NOMO-1 treated with DMSO at 0.1 percent for 48 hours (cell line): ENCODE results near the gene EML6.
A peak's percentile ranks its signal among the peaks of the same experiment; 100 is the strongest.

Source experiments
- DNase-seq: peaks from one replicate; lab custom pipeline; 2025; ENCODE audit not compliant: unreplicated experiment; lab: John Stamatoyannopoulos, UW

EML6 gene

DNA sequence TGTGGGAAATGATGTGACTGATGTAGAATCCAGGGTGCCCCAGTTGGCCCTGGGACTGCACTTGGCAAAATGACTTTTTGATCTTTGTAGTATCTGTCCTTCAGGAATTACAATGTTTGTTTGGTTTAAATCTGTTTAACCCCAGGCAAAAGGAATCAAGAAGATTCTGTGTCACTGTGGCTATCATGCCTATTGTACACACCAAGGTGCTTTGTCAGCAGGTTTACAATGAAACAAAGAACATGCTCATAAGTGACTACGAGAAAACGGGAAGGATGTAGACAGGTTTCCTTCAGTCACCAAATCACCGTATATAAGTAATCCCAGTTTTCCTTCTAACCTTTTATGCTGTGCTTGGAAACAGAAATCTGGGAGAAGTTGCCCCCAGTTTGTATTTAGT lies 217.3 kb downstream of the EML6 start:
- no peak for DNase-seq

DNA sequence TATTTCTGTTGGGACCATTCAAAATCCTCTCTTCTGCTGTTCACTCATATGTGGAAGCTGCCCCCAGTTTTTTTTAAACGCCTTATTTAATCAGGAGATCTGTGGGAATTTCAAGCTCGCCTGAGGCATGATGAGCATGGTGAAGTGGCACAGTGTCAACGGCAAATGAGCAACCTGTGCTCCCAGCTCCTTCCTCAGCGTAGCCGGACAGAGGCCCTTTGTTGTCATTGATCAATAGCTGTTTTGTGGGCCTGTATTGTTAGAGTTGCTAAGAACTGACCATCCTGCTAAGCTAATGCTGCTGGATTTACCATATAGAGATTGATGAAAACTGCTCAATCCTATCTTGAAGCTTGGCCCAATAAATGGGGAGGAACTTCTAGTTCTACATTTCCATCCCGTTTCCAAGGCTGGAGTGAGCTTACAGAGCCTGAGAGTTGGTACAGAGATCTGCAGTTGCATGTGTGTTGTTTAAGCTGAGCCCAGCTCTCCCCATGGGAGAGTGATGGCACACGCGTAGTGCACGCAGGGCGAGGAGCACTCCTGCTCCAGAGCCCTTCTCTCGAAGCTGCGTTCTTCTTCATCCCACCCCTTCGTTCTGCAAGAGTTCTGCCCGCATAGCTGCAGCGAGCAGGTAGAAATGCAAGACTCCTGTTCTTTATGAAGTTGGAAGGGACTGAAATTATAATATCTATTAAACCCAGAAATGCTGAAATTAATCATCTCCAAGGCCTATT lies 218.0 kb downstream of the EML6 start:
- no peak for DNase-seq

DNA sequence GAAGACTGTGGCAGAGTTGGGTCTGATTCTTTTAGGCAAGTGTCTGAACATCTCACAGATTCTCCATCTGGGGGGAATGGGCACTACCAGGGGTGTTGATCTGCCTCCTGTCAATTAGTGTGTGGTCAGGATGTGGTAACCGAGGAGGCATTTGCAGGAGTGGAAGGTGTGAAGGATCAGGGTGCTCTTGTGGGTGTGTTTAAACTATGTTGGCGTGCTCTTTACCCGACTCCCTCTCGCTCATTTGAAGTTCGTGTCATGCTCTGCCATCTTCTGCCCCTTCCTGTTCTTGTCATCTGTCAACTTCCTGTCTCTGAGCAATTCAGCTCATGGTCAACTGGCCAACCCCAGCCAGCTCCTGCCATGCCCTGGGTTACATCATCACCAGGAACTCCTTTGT lies 218.9 kb downstream of the EML6 start:
- no peak for DNase-seq

DNA sequence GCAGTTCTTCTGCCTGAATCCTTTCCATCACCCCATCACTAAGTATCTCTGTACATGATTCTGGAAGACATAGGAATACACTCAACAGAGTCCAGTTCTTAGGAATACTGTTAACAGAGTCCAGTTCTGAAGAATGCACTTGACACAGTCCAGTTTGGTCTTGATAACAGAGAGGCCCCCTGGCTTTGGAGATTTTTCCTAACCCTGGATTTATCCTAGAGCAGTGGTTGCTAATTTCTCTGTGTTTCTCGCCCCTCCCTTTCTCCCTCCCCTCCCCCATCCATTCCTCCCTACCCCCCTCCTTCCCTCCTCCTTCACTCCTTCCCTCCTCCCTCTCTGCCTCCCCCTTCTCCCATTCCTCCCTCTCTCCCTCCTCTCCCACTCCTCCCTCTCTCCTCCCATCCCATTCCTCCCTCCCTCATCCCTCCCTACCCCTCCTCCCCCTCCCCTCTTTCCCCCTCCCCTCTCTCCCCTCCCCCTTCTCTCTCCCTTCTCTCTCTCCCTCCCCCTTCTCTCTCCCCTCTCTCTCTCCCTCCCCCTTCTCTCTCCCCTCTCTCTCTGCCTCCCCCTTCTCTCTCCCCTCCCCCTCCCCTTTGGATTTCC lies 221.4 kb downstream of the EML6 start:
- DNase-seq: no peak

DNA sequence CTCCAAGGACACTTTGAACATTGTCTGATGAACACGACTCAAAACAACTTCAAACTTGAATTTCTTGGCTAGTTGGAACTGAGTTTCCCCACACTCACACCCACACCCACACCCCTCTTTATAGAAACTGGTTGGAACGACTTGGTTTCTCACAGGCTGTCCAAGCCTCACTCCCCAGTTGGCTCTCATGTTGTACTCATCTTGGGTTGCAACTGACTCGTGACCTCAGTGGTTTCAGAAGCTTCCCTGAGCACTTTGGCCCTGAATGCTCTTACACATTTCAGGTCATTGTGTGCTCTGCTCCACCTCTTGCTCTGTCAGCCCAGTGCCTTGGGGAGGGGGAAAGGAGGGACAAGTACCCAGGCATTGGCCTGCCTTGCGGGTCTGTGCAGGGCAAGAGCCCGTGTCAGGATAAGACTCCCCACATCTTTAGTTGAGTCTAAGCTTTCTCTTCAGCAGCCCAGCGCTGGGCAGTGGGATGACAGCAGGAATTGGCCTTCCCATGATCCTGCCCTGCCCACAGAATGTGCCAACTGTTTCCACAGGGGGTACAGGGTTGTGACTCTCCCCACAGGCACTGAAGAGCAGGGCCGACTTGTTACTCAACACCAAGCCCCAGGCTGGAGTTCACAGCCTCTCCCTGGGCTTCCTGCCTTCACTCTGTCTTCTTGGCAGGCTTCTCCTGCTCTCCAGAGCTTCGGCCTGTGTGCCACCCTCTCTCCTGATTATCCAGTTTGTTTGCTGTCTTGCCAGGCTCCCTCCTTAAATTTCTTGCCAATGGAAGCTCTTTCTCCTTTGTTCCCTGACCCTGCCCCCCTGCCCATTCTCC lies 222.1 kb downstream of the EML6 start:
- no peak for DNase-seq

DNA sequence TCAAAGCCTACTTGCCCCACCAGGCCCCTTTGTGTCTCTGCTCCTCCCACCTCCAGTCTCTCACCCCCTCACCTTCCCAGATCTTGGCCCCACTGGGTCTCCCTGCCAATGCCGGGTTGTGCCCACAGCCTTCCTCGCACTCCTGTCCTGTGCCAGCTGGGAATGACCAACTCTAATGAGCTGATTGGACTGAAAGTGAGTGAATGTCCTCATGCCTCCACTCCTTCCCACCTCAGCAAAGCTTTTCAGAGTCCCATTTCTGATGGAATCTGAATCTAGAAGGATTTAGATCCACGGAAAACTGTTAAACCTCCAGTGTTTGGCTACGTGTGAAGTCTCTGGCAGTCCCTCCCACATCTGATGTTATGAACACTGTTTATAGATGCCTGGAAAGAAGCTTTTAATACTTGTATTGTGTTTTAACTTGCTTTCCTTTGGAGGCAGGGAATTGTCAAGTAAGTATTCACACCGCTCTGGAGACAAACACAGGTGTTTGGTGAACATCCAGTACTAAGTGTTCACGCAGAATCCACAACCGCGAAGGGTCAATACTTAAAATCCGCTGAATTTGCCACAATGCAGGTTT lies 222.9 kb downstream of the EML6 start:
- DNase-seq: no peak

DNA sequence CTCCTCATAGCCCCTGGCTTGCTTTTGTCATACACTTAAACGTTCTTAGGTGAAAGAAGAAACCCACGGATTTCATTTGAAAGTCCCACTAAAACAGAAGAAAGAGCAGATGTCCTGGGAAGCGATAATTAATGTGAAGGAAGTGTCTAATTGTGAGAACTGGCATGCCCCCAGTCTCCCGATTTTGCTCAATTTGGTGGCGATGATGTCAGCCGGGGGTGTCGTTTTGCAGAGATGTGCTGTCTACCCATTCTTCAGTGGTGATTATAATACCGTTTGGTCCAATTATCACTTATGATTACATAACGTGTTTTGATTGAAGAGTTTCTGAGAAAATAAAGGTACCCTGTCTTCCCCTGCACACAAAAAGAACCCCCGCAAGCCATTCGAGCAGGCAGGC lies 223.7 kb downstream of the EML6 start:
- DNase-seq: no peak

DNA sequence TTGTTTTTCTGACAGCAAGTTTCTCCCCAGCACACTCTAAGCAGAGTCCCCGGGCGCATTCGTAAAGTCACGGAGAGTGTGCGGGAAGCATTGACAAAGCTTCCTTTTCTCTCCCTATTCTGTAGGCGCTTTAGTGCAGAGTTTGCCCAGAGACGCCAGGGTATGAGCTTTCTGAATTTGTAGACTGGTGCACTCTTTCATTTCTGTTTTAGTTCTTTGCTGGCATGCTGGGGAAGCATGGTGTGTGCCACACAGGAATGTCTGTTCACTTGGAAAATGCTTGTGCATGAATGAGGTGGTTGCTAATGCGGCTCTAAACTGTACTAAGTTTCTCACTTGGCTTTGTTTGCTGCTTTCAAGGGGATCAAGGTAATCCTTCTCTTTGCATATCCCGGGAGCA lies 224.2 kb downstream of the EML6 start:
- no peak for DNase-seq

DNA sequence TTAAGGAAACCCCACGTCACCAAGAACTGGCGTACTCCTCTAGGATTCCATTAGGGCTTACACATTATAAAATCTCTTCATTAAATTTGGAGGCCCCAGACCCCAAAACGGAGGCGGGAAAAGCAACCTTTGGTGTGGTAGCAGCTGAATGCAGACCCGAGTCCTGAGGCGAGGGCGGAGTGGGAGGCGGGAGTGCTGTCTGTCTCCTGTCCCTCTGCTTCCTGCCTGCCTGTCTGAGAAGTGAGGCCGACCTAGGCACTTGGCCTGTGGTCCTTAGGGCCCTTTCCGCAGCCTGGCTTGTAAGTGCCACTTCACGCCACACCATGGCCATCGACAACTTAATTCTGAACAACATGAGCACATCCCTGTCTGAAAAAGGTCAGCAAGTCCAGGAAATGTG lies 224.7 kb downstream of the EML6 start:
- no peak for DNase-seq

DNA sequence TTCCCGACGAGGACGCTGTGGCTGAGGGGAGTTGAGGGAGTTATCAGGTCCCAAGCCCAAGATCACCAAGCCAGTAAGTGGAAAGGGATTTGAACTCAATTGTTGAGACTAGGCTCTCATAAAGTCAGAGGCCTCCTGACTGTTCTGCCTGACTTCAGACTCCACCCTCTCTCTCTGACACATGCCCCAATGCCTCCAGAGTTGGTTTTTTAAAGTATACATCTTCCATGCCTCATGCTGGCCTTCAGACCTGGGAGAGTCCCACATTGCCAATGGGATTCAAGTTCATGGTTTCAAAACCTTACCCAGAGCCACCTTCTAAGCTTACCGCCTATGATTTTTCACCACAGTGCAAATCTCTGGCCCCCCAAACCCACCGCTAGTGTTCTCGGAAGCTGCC lies 226.0 kb downstream of the EML6 start:
- DNase-seq: no peak

DNA sequence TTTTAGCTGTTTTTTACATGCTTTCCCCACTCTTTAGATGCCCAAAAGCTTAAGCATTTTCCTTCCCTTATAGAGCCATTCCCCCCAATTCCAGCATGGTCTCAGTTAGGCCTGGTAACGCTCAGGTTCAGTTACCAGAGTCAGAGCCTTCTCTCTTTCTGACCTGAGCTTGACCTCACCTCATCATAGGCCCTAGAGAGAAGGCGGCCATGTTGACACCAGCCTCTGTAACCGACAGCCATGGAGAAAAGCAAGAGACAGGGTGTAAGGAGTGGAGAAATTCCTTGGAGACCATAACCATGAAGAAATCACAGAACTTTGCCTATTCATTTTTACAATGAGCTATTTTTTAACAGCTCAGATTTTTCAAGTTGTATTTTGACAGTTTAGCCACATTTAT lies 227.3 kb downstream of the EML6 start:
- no peak for DNase-seq

DNA sequence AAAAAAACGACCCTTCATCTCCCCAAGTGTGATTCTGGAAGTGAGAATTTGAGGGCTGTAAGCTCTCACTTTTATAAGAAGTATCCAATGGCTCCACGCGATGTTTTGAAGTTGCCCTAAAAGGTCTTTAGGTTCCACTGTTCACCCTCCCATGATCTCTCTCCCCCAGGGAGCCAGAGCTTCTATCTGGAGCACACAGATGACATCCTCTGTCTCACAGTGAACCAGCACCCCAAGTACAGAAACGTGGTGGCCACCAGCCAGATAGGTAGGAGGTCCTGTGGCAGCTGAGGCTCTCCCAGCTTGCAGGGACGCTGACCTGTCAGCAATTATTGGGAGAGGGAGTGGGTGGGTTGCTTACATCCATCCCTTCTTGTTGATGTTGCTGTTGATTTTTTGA lies 229.0 kb downstream of the EML6 start:
- DNase-seq: no peak

DNA sequence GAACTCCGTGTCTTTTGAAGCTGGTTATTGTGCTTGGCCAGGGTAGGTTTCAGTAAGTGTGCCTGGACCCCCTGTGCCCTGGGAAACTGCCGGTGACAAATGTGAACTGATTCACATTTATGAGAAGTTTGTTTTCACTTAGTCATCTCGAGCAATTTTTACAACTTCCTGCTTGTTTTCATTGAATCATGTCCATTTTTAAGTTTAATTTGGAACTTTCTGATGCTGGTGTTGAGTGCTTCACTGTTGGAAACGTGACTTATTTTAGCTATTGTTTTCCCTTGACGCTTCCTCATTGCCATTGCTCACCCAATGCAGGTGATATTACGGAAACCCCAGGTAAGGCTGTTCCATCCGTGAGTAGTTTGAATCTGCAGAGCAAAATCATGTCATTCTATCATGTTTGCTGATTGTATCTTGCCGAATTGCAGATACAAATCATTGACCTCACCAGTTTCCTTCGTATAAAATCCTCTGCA lies 229.6 kb downstream of the EML6 start:
- peak; percentile 14 for DNase-seq

DNA sequence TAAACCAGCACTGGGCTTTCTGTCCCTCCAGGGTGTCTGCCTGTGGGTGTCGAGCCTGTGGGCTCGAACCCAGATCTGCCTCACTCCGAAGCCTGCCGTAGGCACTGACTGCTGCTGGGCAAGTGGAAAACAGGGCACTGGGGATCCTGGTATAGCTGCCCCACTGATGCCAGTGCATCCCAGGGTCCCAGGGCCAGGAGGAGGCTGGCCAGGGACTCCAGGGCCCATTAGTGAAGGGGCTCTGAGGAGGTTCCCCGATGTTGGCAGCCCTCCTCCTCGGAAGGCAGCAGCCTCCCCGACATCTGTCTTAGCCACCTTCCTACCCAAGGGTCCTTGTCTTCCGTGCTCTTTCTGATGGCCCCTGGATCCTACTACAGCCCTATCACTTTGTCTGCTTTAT lies 230.7 kb downstream of the EML6 start:
- no peak for DNase-seq

DNA sequence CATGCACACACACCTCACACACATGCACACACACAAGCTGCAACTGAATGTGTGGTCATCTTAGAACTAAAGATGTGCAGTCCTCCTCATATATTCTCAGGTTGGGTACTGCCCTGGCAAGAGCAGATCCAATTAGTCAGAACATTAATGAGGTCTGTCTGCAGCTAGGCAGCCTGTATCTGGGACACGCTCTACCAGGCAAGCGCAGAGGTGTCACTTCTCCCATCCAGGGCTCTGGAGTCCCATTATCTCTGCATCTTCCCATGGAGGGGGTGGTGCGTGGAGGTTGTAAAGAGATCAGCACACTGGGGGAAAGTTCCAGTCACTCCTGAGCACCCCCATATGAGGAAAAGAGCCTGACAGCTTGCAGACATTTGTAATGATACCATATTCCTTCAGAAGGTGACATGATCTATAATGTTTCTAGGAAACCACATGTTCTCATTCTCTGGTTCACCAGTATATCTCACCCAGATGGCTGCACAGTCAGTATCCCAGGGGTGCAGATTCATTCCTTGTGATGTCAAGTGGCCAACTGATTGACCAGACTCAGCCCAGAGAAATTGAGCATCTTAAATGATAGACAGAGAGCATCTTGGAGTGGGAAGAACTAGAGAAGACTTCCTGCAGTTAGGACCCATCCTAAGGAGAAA lies 231.4 kb downstream of the EML6 start:
- no peak for DNase-seq

DNA sequence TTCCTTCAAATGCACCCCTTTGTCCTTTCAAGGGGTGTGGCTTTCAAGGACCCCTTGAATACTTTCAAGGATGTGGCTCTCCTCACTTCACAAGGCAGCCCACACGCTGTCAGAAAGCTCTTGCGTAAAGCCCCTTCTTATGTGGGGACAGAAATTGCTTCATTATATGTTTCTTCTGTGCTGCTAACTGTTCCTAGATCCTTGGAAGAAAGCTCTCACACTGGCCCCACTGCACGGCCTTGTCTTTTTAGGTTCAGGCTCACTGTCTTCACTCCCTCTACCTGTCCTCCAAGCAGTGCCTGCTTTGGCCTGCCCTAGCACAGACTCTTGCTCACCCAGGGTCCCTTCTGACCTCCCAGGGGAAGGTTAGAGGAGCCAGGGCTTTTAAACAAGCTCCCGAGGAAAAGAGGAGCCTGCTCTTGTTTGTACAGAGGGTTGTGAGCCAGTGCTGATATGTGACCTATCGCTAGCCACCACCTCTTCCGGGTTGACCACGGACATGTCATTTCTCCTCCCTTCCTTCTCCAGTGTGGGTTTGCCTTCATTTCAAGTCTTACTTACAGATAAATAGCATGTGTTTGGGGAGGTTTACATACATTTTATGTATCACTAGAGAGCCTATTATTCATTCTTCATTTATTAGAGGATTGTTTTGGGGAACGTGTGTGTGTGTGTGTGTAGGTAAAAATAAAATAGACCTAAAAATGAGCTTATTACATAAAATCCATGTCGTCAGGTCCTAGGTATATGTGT lies 232.1 kb downstream of the EML6 start:
- DNase-seq: no peak

DNA sequence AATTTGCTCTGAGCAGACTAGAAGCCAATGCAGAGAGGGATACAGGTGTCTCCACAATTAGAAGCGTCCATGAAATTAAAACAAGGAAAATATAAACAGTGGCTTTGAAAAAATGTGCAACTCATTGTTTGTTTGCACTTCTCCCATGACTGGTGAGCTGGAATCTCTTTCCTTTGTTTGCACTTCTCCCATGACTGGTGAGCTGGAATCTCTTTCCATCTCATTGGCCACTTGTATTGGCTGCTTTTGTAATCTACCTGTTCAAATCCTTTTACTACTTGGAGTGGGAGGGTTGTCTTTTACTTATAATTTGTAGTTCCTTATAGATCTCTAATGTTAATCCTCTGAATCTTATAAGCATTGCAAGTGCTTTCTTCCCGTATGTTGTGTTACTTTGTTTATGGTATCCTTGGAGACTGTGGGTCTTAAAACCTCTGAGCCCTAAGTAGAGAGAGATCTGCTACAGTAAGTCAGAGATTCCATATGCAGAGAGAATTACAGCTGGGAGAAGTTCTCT lies 232.7 kb downstream of the EML6 start:
- DNase-seq: no peak

DNA sequence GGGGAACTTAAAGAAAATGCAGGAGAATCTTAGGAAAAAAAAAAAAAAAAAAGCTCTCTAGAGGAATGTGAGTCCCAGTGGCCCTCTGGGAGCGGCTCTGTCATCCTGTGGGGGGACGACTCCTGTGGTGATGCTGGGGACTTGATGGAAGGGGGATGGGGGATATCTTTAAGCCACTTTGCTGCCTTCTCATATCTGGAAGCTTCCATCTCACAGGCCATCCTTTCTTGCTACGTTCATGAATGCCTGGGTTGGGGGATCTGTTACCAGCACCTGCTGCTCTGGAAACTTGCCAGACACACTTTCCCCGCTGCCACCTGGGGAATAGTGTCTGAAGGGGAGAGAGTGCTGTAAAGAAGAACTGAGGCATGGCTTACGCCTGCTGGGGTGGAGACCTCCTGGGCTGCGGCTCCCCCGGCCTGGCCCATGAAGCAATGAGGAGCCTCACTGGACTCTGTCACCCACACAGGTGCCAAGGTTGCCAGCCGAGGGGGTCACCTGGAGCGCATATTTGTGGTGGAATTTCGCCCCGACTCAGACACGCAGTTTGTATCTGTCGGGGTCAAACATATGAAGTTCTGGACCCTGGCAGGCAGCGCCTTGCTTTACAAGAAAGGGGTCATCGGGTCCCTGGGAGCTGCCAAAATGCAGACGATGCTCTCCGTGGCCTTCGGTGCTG lies 234.0 kb downstream of the EML6 start:
- no peak for DNase-seq

DNA sequence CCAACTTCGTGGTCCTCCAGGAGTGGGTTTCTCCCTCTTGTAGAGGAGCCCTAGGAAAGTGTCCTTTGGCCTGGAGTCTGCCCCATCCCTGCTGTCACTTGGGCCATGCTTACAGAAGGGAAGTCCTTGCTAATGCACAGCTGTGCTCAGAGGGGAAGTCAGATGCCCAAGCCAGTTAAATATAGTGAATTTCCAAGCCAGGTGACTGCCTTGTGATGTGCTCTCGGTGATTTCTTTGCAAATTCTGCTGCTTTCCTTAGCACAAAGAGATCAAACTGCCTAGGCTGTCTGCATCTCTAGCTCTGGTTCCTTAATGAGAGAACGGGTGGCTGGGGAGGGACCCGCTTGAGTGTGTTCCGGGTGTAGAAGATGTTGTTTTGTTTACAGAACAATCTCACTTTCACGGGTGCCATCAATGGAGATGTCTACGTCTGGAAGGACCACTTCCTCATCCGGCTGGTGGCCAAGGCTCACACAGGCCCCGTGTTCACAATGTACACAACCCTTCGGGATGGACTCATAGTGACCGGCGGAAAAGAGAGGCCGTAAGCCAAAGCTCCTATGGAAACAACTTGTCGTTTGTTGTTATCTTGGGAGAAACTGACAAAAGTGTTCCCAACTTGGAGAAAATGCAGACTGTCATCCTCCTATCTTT lies 235.4 kb downstream of the EML6 start:
- DNase-seq: no peak
